Measurements from ENCODE around the gene ELL.

- no peak for TF ChIP-seq CTCF (conservative IDR thresholded peaks at IDR 0.05; ENCODE audit: low read depth, low read length)
- no peak for TF ChIP-seq EZH2 (IDR thresholded peaks at IDR 0.05; ENCODE audit: low read length, unreplicated experiment)
- no peak for TF ChIP-seq EZH2phosphoT487 (IDR thresholded peaks at IDR 0.05; ENCODE audit: borderline replicate concordance, low read length)
These were observed 18.4 kb downstream of the ELL start for GRCh38 chr19:18503337-18503970.

All from PC-3 (cell line).